A549 (cell line): ENCODE measurements around the gene MSI2. TPM values are rescaled to one million over a fixed set of nuclear protein-coding genes. Genes with fewer than 3 reads are reported as not detected.

Source experiments
- ATAC-seq, 2 experiments: fragments of 200-7000 bp in 1 of 2; fragments of >200 bp in 1 of 2; cut with Nextera tagmentation in 1 of 2; cut with Tn5 transposase in 1 of 2; 3 replicates each; pipeline versions ENCODE4 v1.8.0 to v1.9.1; 2018 to 2020; ENCODE audit warnings: mild to moderate bottlenecking in 1 of 2, moderate library complexity in 1 of 2
- CTCF ChIA-PET: fragments of 300-600 bp; sonication (Branson Sonifier 250); formaldehyde crosslinking; extraction: SDS; loops from one replicate; lab custom pipeline; 2021; ENCODE audit warnings: antibody characterized with exemption, inconsistent platforms; lab: Yijun Ruan, JAX
- POLR2A ChIA-PET: fragments of 350-600 bp; formaldehyde crosslinking; extraction: SDS; loops from one replicate; lab custom pipeline; 2021; ENCODE audit warnings: antibody characterized with exemption, inconsistent platforms; lab: Yijun Ruan, JAX
- DNase-seq, 2 experiments: peaks; one replicate each; pipeline versions ENCODE4 v3.0.0 to v3.0.0-alpha.2; 2011 to 2016; ENCODE audit warnings: low read depth in 1 of 2, low spot score in 1 of 2
- FAIRE-seq: peaks from 2 replicates; lab custom pipeline; 2011; peaks lifted over from hg19 to GRCh38; lab: Jason Lieb, UNC
- H3K27ac ChIP-seq, 2 experiments: fragments of >200 bp; sonication (Bioruptor Twin); formaldehyde crosslinking; 3 replicates each; pipeline ENCODE4 v1.5.1; 2016 to 2017
- H3K4me1 ChIP-seq: fragments of >200 bp; sonication (Bioruptor Twin); formaldehyde crosslinking; 3 replicates; pipeline ENCODE4 v1.6.1; 2016
- H3K4me2 ChIP-seq: fragments of >200 bp; sonication (Bioruptor Twin); formaldehyde crosslinking; 3 replicates; pipeline ENCODE4 v1.6.1; 2016
- H3K4me3 ChIP-seq: fragments of >200 bp; sonication (Bioruptor Twin); formaldehyde crosslinking; 3 replicates; pipeline ENCODE4 v1.5.1; 2016
- H3K9me3 ChIP-seq: fragments of >200 bp; sonication (Bioruptor Twin); formaldehyde crosslinking; 3 replicates; pipeline ENCODE4 v1.6.1; 2016
- BHLHE40 ChIP-seq: IDR thresholded peaks from 2 replicates; pipeline ENCODE4 v1.6.1; 2012; ENCODE audit warnings: low read depth, low read length, inconsistent platforms
- CBX8 ChIP-seq: fragments of 200-600 bp; sonication (generic); IDR thresholded peaks from 2 replicates; pipeline ENCODE4 v1.6.1; 2016
- EHMT2 ChIP-seq: fragments of 200-600 bp; sonication (generic); IDR thresholded peaks from 2 replicates; pipeline ENCODE4 v1.6.1; 2016; ENCODE audit warnings: antibody characterized with exemption, low read depth, mild to moderate bottlenecking, moderate library complexity
- ELK1 ChIP-seq: fragments of 150-350 bp; IDR thresholded peaks from 2 replicates; pipeline ENCODE4 v1.6.1; 2014; ENCODE audit warnings: low read depth, mild to moderate bottlenecking, low read length
- FOSL2 ChIP-seq, 2 experiments: fragments of 450-650 bp in 1 of 2; fragments of >200 bp in 1 of 2; sonication (Bioruptor Twin) in 1 of 2; formaldehyde crosslinking; IDR thresholded peaks; 2 replicates each; pipeline versions ENCODE4 v1.5.0 to v1.6.1; 2016 to 2020; ENCODE audit warnings: mild to moderate bottlenecking in 1 of 2, moderate library complexity in 1 of 2
- GATA3 ChIP-seq: IDR thresholded peaks from 2 replicates; pipeline ENCODE4 v1.6.1; 2012; ENCODE audit warnings: borderline replicate concordance
- HEYL ChIP-seq: fragments of 250-450 bp; sonication (Bioruptor Pico); IDR thresholded peaks from 2 replicates; pipeline ENCODE4 v1.8.0; 2021; ENCODE audit warnings: mild to moderate bottlenecking, moderate library complexity
- HOXA7 ChIP-seq: fragments of 250-450 bp; sonication (Bioruptor Pico); IDR thresholded peaks from 2 replicates; pipeline ENCODE4 v1.5.0; 2020; ENCODE audit warnings: mild to moderate bottlenecking, moderate library complexity
- HOXB5 ChIP-seq: fragments of 250-450 bp; sonication (Bioruptor Pico); IDR thresholded peaks from 2 replicates; pipeline ENCODE4 v1.5.0; 2020; ENCODE audit warnings: mild to moderate bottlenecking, moderate library complexity
- KDM5A ChIP-seq: fragments of 200-600 bp; sonication (generic); IDR thresholded peaks from 2 replicates; pipeline ENCODE4 v1.6.1; 2016; ENCODE audit warnings: antibody characterized with exemption, mild to moderate bottlenecking
- MAX ChIP-seq: IDR thresholded peaks from 2 replicates; pipeline ENCODE4 v1.6.1; 2012
- NPAS2 ChIP-seq: fragments of 250-450 bp; sonication (Bioruptor Pico); IDR thresholded peaks from 2 replicates; pipeline ENCODE4 v1.8.0; 2022; ENCODE audit warnings: mild to moderate bottlenecking, moderate library complexity, borderline replicate concordance
- POLR2A ChIP-seq: IDR thresholded peaks from 2 replicates; pipeline ENCODE4 v1.6.1; 2012; ENCODE audit warnings: mild to moderate bottlenecking, low read length
- SMC3 ChIP-seq: fragments of >200 bp; sonication (Bioruptor Twin); formaldehyde crosslinking; IDR thresholded peaks from 3 replicates; pipeline ENCODE4 v1.6.1; 2018; ENCODE audit warnings: inconsistent platforms
- TP53 ChIP-seq: fragments of 250-450 bp; sonication (Bioruptor Pico); IDR thresholded peaks from 2 replicates; pipeline ENCODE4 v1.5.0; 2021; ENCODE audit warnings: mild to moderate bottlenecking, moderate library complexity
- ZNF302 ChIP-seq: fragments of 250-450 bp; sonication (Bioruptor Pico); IDR thresholded peaks from 2 replicates; pipeline ENCODE4 v1.9.0; 2021; ENCODE audit warnings: inconsistent platforms, mild to moderate bottlenecking, moderate library complexity
- WGBS: methylation state at CpG from one replicate; pipeline ENCODE4 v1.1.6; 2017; ENCODE audit errors: missing lambda C conversion rate; 5-methylcytosine and 5-hydroxymethylcytosine counted together
- polyA plus RNA-seq, 4 experiments: library from polyadenylated mRNA; depleted of rRNA in 3 of 4; stranded (reverse); fragments of >200 nt; fragmentation: RNase III in 1 of 4; extraction: RNeasy Plus Mini Kit Qiagen cat#74134 plus additional on column Dnase treatment in 1 of 4; gene quantifications; 2 replicates in 3 of 4; 3 replicates in 1 of 4; pipeline ENCODE4 v1.2.3, GENCODE V29; 2011 to 2017

Gene MSI2
- polyA plus RNA-seq, 2 of the 4 experiments (the other 2 are of a cell fraction): 43.6 to 44.4 TPM

DNA sequence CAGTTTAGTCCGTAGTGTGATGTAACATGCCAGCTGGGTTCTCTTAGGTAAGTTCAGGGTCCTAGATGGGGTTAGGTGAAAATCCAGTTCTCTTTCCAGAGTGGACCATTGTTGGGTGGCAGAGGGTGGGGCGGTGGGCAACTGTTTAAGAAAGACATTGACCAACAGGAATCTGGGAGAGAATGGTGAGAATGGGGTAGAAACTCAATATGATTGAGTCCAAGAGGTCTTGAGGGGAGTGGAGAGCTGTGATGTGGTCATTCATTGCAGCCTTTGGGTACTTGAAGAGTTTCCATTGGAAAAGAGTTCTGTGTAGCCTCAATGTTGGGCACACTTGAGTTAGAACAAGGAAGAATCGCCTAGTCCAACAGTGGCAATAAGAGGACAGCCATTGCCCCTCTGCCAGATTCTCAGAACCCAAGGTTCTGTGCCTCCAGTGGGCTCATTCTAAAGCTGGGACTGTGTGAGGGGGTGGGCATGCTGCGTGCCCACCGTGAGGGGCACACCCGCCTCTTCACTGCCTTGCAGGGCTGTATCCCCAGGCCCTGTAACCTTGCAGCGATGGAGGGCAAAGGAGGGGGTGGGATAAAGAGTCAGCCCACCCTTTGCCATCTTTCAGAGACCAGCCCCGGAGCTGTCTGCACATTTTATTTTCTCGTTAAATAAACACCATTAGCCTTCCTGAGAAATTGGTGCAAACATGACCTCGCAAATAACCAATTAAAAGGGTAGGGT lies 280.6 kb downstream of the MSI2 start:
- WGBS: 93% methylated on average over 10 of the region's 10 CpGs
- Histone ChIP-seq H3K4me3 (no peak overlapping the region), H3K27ac (peak overlapping the region; percentile 71 to 72), H3K9me3 (no peaks in the 10 kb centered on the region), H3K4me2 (no peak overlapping the region), H3K4me1 (peaks cover 86% of the 10 kb centered on the region)
- CTCF ChIA-PET: interaction anchor here (1.1 to 6.2 kb wide), 2 partner anchors 61 to 246 kb away, joined by 4 to 24 read pairs; no protein-coding TSS in a partner anchor
- POLR2A ChIA-PET: no interaction called here
- FAIRE-seq (no peak), ATAC-seq (no peak), DNase-seq (no peak)
- TF ChIP-seq TP53 (CRISPR knock-in tag) (no peak), CBX8 (no peak)
- TF ChIP-seq, all 56 proteins: peak for 0

- WGBS: 88% methylated on average over 17 of the region's 17 CpGs
- CTCF ChIA-PET: interaction anchor here (0.9 to 6.2 kb wide), 5 partner anchors 9 to 295 kb away, joined by 3 to 24 read pairs (median 4); no protein-coding TSS in a partner anchor
These were observed 281.4 kb downstream of the MSI2 start for GRCh38 chr17:57537524-57538410.

DNA sequence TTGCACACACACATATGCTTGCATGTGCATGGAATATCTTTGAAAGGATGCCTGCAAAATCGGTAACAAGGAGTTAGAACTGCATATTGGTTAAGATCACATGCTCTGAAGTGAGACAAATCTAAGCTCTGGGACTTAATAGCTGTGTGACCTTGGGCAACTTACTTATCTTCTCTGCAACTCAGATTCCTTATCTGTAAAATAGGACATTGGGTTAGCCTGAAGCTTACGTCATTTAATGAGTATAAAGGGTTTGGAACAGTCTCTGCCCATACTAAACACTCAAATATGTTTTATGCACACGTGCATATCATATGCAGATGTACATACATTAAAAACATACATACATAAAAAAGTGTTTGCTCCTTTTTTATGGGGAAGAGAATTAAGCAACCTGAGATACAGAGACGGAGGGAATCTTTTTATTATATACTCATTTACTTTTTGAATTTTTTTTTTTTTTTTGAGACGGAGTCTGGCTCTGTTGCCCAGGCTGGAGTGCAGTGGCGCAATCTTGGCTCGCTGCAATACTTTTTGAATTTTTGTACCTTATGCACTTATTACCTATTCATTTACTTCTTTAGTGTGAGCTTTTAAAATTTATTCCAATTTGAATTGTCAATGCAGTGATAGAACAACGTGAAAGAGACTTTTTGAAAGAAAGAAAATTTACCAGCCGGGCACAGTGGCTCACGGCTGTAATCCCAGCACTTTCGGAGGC lies 282.6 kb downstream of the MSI2 start:
- ATAC-seq (no peak), DNase-seq (no peak), FAIRE-seq (no peak)
- peak overlapping the region; percentile 11 to 71; a peak in 3 of 6 replicates for H3K27ac ChIP-seq
- ChIA-PET POLR2A (no interaction called here), CTCF (interaction anchor here (0.9 to 6.2 kb wide), 7 partner anchors 8 to 296 kb away, joined by 3 to 24 read pairs (median 3); no protein-coding TSS in a partner anchor)
- H3K4me2 ChIP-seq: no peak overlapping the region
- no peak overlapping the region for H3K4me3 ChIP-seq
- H3K9me3 ChIP-seq: no peaks in the 10 kb centered on the region
- peaks cover 81% of the 10 kb centered on the region for H3K4me1 ChIP-seq
- no peak for TF ChIP-seq BHLHE40
- no peak for TF ChIP-seq ZNF302
- TF ChIP-seq KDM5A: no peak
- TF ChIP-seq MAX: no peak
- TF ChIP-seq SMC3: no peak
- TF ChIP-seq HOXB5: no peak
- TF ChIP-seq HOXA7 (CRISPR knock-in tag): no peak
- 86% methylated on average over 11 of the region's 11 CpGs for whole genome bisulfite sequencing

More at GRCh38 chr17:57537524-57538410, 281.4 kb downstream of the MSI2 start:
- no peak for ATAC-seq
- DNase-seq: no peak
- H3K4me1 ChIP-seq: peaks cover 86% of the 10 kb centered on the region
- no peak for TF ChIP-seq HEYL (CRISPR knock-in tag)
- no peak for TF ChIP-seq POLR2A
- TF ChIP-seq NPAS2: no peak
- TF ChIP-seq FOSL2 (IDR thresholded peaks at IDR 0.05): no peak
- no peak for TF ChIP-seq FOSL2 (CRISPR knock-in tag; IDR thresholded peaks at IDR 0.05)
- TF ChIP-seq GATA3: no peak
- no peak for TF ChIP-seq ELK1
- no peak for TF ChIP-seq SMC3
- TF ChIP-seq HOXB5: no peak
- no peak for TF ChIP-seq EHMT2
- no peak for FAIRE-seq
- H3K4me3 ChIP-seq: no peak overlapping the region
- peak overlapping the region; percentile 71 to 72 for H3K27ac ChIP-seq
- POLR2A ChIA-PET: no interaction called here
- no peaks in the 10 kb centered on the region for H3K9me3 ChIP-seq
- H3K4me2 ChIP-seq: no peak overlapping the region
